Inferior parietal cortex (tissue), 1 donor: ENCODE results near the gene ATP8A2.

Source experiments
- DNase-seq: peaks from one replicate; pipeline ENCODE4 v3.0.0-alpha.2; 2016; ENCODE audit errors: extremely low spot score

ATP8A2 gene

GRCh38 chr13:25683662-25684370 is 312.0 kb downstream of the ATP8A2 start:
- no peak for DNase-seq

GRCh38 chr13:25684491-25684890 is 312.7 kb downstream of the ATP8A2 start:
- no peak for DNase-seq

- no peak for DNase-seq
Observed at GRCh38 chr13:25686831-25687470, 315.2 kb downstream of the ATP8A2 start.

GRCh38 chr13:25687471-25688225 is 315.9 kb downstream of the ATP8A2 start:
- DNase-seq = no peak

GRCh38 chr13:25688536-25688935 is 316.8 kb downstream of the ATP8A2 start:
- DNase-seq = no peak

- no peak for DNase-seq
Observed at GRCh38 chr13:25689539-25689938, 317.8 kb downstream of the ATP8A2 start.

- DNase-seq = no peak
Observed at GRCh38 chr13:25690582-25690981, 318.8 kb downstream of the ATP8A2 start.

- DNase-seq = peak; percentile 54
Observed at GRCh38 chr13:25691654-25692053, 319.9 kb downstream of the ATP8A2 start.

- DNase-seq = no peak
Observed at GRCh38 chr13:25692099-25692498, 320.3 kb downstream of the ATP8A2 start.

GRCh38 chr13:25699056-25699455 is 327.3 kb downstream of the ATP8A2 start:
- DNase-seq = no peak

GRCh38 chr13:25699600-25699999 is 327.8 kb downstream of the ATP8A2 start:
- no peak for DNase-seq

GRCh38 chr13:25701304-25701703 is 329.5 kb downstream of the ATP8A2 start:
- DNase-seq = no peak

- DNase-seq = no peak
Observed at GRCh38 chr13:25702386-25702785, 330.6 kb downstream of the ATP8A2 start.

- DNase-seq = no peak
Observed at GRCh38 chr13:25707726-25708125, 336.0 kb downstream of the ATP8A2 start.

GRCh38 chr13:25708268-25708667 is 336.5 kb downstream of the ATP8A2 start:
- DNase-seq = no peak

GRCh38 chr13:25709088-25709487 is 337.3 kb downstream of the ATP8A2 start:
- no peak for DNase-seq

- no peak for DNase-seq
Observed at GRCh38 chr13:25715760-25716159, 344.0 kb downstream of the ATP8A2 start.

- no peak for DNase-seq
Observed at GRCh38 chr13:25717666-25718197, 346.0 kb downstream of the ATP8A2 start.

- no peak for DNase-seq
Observed at GRCh38 chr13:25719666-25720065, 347.9 kb downstream of the ATP8A2 start.

- DNase-seq = no peak
Observed at GRCh38 chr13:25722893-25723292, 351.1 kb downstream of the ATP8A2 start.

GRCh38 chr13:25725104-25725503 is 353.3 kb downstream of the ATP8A2 start:
- no peak for DNase-seq

- DNase-seq = no peak
Observed at GRCh38 chr13:25727250-25727649, 355.5 kb downstream of the ATP8A2 start.

- DNase-seq = no peak
Observed at GRCh38 chr13:25727810-25728209, 356.0 kb downstream of the ATP8A2 start.
